ENCODE results near the gene AZU1.
"Not testable (repeated sequence)": the region's sequence is repeated elsewhere in the genome, so short reads cannot be mapped to it uniquely, and the experiment has no call there.

AZU1 gene

DNA sequence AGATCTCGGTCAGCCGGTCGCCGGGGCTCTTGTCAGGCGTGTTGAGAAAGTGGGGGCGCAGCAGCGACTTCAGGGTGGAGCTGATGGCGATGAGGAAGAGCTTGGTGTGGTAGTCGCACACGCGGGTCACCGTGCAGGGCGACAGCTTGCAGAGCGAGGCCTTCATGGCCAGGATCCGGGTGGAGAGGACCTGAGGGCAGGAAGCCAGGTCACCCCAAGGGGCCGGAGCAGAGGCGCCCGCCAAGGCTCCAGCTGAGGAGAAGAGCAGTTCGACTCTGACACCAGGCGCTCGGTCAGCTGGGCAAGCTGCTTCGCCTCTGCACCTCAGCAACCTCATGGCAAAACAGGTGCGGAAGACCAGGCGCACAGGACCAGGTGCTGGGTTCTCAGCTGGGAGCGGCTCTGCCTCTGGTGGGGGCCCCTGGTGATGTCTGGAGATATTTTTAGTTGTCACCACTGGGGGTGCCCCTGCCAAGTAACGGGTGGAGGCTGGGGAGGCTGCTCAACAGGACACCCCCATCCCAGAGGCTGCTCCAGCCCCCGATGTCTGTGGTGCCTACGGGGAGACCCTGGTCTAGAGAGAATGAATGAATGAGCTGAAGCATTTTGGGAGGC lies 47.7 kb downstream of the AZU1 start:
- FAIRE-seq = no peak

GRCh38 chr19:876089-876488 lies 48.5 kb downstream of the AZU1 start:
- FAIRE-seq = no peak

- FAIRE-seq = no peak
Measured at GRCh38 chr19:876780-877314, 49.2 kb downstream of the AZU1 start.

- FAIRE-seq = not testable (repeated sequence)
Measured at GRCh38 chr19:877992-878660, 50.5 kb downstream of the AZU1 start.

- FAIRE-seq = not testable (repeated sequence)
Measured at GRCh38 chr19:878751-879561, 51.3 kb downstream of the AZU1 start.

DNA sequence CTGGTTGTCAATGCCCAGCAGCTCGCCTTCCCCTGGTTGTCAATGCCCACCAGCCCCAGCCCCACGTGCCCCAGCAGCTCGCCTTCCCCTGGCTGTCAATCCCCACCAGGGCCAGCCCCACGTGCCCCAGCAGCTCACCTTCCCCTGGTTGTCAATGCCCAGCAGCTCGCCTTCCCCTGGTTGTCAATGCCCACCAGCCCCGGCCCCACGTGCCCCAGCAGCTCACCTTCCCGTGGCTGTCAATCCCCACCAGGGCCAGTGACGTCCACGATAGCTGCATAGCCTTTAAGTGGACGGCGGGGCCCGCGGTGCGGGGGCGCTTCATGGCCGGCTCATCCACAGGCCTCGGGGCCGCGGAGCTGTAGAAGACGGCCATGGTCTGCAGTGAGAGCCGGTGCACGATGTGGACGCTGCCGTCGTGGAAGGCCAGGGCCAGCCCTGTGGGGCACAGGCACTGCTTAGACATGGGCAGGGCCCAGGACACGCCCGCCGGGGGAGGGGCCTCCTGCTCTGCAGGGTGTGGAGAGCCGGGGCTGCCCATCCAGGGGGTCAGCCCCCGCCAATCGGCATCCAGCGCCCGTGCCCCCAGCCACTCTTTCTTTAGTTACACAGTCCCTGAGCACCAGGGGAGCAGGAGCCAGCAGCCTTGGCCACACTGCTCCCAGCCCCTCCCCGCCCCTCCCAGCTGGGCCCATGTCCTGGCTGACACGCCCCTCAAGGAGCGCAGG lies 52.2 kb downstream of the AZU1 start:
- FAIRE-seq = no peak

Measured in G401.6 (cell line).